PFSK-1 (cell line): ENCODE measurements around the gene NCOA5.

Experiments
- FOXP2 ChIP-seq: optimal IDR thresholded peaks from 2 replicates; pipeline ENCODE3; 2011; ENCODE audit warnings: borderline replicate concordance, control low read depth, inconsistent platforms; ENCODE audit not compliant: insufficient read depth; ENCODE audit errors: extremely low read length, extremely low read depth
- POLR2AphosphoS5 ChIP-seq: IDR thresholded peaks from 2 replicates; pipeline ENCODE4 v1.6.1; 2012; ENCODE audit warnings: low read depth, mild to moderate bottlenecking, control low read depth, low read length, moderate library complexity
- SIN3A ChIP-seq: IDR thresholded peaks from 2 replicates; pipeline ENCODE4 v1.6.1; 2012; ENCODE audit warnings: mild to moderate bottlenecking, low read length, moderate library complexity, borderline replicate concordance; ENCODE audit not compliant: insufficient read depth
- TAF1 ChIP-seq: IDR thresholded peaks from 2 replicates; pipeline ENCODE4 v1.6.1; 2012; ENCODE audit warnings: low read length, control low read depth, borderline replicate concordance; ENCODE audit not compliant: insufficient read depth
- TF ChIP-seq, protein P1 (sequence below), 2 experiments: IDR thresholded peaks; 2 replicates each; pipeline versions ENCODE4 v1.6.1 to v1.8.0; 2011 to 2012; ENCODE audit warnings: low read depth in 2 of 2, low read length in 2 of 2, control low read depth in 1 of 2, inconsistent platforms in 1 of 2, mild to moderate bottlenecking in 1 of 2, moderate library complexity in 1 of 2; ENCODE audit not compliant: insufficient read depth in 1 of 2

Gene NCOA5

DNA sequence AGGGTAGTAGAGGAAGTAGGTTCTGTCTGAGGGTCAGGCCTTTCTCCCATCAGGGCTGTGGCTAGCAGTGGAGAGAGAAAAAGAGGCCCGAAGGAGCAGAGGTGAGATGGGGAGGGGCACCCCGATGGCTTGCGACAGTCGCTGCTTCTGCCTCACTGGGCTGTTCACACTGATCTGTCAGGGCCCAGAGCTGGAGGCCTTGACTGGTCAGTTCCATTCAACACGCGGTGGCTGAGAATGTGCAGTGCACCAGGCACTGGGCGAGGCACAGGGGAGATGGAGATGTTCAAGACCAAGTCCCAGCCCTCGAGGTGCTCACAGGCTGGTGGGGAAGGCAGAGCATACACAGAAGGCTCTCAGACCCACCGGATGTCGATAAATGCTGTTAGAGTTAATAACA lies 39.3 kb downstream of the NCOA5 start:
- TF ChIP-seq SIN3A (no peak), POLR2AphosphoS5 (no peak), FOXP2 (no peak), TAF1 (no peak)
- TF ChIP-seq, protein P1, sequence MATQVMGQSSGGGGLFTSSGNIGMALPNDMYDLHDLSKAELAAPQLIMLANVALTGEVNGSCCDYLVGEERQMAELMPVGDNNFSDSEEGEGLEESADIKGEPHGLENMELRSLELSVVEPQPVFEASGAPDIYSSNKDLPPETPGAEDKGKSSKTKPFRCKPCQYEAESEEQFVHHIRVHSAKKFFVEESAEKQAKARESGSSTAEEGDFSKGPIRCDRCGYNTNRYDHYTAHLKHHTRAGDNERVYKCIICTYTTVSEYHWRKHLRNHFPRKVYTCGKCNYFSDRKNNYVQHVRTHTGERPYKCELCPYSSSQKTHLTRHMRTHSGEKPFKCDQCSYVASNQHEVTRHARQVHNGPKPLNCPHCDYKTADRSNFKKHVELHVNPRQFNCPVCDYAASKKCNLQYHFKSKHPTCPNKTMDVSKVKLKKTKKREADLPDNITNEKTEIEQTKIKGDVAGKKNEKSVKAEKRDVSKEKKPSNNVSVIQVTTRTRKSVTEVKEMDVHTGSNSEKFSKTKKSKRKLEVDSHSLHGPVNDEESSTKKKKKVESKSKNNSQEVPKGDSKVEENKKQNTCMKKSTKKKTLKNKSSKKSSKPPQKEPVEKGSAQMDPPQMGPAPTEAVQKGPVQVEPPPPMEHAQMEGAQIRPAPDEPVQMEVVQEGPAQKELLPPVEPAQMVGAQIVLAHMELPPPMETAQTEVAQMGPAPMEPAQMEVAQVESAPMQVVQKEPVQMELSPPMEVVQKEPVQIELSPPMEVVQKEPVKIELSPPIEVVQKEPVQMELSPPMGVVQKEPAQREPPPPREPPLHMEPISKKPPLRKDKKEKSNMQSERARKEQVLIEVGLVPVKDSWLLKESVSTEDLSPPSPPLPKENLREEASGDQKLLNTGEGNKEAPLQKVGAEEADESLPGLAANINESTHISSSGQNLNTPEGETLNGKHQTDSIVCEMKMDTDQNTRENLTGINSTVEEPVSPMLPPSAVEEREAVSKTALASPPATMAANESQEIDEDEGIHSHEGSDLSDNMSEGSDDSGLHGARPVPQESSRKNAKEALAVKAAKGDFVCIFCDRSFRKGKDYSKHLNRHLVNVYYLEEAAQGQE (IDR thresholded peaks at IDR 0.05; ENCODE audit: insufficient read depth in 1 of 2, low read depth in 2 of 2, low read length in 2 of 2) = no peak

DNA sequence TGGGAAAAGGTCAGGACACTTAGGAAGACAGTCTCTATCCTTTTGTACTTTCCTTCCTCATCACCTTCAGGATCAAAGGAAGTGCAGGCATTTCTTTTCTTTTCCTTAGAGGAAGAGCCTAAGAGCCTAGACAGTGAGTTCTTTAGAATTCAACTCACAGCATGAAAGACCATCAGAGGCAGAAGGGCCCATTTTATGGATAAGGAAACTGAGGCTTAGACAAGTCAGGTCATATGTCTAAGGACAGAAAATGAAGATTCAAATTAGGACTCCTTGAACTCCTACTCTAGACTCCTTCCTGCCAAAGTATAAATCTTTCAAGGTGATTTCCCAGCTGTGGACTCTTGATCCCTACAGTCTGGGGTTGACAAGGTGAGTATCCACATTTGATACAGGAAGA lies 39.9 kb downstream of the NCOA5 start:
- TF ChIP-seq POLR2AphosphoS5 (no peak), TAF1 (no peak), SIN3A (no peak), FOXP2 (no peak)
- TF ChIP-seq, protein P1 (IDR thresholded peaks at IDR 0.05; ENCODE audit: insufficient read depth in 1 of 2, low read depth in 2 of 2, low read length in 2 of 2) = no peak

DNA sequence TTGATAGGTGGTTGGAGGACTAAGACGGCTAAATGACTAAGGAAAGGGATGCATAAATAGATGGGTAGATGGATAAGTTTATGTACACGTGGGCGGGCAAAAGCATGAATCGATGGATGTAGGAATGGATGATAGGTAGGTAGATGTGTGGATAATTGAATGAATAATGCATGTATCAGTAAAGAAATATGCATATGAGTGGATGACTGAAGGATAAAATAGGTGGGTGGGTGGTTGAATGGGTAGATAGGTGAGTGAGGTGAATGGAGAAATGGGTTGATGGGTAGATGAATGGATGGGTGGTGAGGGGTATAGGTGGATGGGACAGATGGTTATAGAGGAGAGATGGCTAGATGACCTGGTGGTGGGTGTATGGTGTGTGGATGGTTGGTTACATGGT lies 40.6 kb downstream of the NCOA5 start:
- TF ChIP-seq, protein P1 (IDR thresholded peaks at IDR 0.05; ENCODE audit: insufficient read depth in 1 of 2, low read depth in 2 of 2, low read length in 2 of 2) = no peak

DNA sequence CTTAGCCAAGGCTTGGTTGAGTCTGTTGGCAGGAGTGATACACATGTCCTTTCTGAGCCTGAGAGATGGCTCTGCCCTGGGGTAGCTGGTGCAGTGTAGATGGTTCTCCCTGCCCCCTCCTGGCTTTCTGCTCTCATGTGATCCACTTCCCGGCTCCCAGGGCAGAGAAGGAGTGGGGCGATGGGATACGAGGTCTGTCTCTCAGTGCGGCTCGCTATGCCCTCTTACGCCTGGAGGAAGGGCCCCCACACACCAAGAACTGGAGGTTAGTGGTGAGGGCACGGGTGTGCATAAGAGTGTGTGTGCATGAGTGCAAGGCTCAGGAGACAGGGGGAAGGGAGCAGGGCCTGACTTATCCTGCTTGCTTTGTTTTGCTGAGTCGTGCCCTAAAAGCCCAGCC lies 41.9 kb downstream of the NCOA5 start:
- TF ChIP-seq, protein P1 (IDR thresholded peaks at IDR 0.05; ENCODE audit: insufficient read depth in 1 of 2, low read depth in 2 of 2, low read length in 2 of 2) = no peak
- TF ChIP-seq TAF1 = no peak
- no peak for TF ChIP-seq POLR2AphosphoS5
- TF ChIP-seq SIN3A = no peak
- TF ChIP-seq FOXP2 = no peak

DNA sequence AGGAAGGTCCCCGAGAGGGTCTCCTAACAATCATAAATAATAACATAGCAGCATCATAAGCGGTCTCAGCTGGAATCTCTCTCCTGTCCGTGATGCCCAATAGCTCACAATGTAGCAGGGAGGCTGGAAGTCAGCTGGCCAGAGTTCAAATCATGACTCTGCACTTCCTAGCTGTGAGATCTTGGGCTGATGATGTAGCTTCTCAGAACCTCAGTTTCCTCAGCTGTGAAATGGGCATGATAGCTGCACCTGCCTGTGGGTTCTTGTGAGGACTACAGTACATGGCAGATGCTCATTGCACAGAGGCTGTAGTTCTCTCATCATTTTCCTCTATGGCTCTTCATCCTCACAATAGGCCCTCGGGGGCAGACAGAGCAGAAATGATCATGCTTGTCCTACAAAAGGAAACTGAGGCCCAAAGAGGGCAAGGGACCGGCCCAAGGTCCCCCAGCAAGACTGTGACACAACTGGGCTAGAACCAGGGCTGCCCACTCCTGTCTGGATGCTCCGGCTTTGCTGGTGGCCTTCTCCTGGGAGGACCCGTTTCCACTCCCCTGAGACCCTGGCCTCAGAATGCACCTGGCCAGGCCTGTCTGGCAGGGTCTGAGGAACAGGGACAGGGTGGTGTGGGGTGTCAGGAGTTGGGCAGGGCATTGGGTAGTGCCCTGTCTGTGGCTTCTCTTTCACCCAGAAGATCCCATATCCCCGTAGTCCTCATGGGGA lies 43.0 kb downstream of the NCOA5 start:
- no peak for TF ChIP-seq SIN3A
- TF ChIP-seq, protein P1 (IDR thresholded peaks at IDR 0.05; ENCODE audit: insufficient read depth in 1 of 2, low read depth in 2 of 2, low read length in 2 of 2) = no peak
- TF ChIP-seq POLR2AphosphoS5 = no peak
- no peak for TF ChIP-seq TAF1
- no peak for TF ChIP-seq FOXP2
